GM21381 (cell line): Measurements from ENCODE around the gene SLC25A18.
"Not testable (repeated sequence)": the region's sequence is repeated elsewhere in the genome, so short reads cannot be mapped to it uniquely, and the experiment has no call there.

Experiments
- ATAC-seq: cut with Tn5 transposase; IDR thresholded peaks from one replicate; pipeline ENCODE4 v1.9.1; 2021; ENCODE audit warnings: mild to moderate bottlenecking, moderate library complexity; ENCODE audit not compliant: unreplicated experiment

Gene SLC25A18

DNA sequence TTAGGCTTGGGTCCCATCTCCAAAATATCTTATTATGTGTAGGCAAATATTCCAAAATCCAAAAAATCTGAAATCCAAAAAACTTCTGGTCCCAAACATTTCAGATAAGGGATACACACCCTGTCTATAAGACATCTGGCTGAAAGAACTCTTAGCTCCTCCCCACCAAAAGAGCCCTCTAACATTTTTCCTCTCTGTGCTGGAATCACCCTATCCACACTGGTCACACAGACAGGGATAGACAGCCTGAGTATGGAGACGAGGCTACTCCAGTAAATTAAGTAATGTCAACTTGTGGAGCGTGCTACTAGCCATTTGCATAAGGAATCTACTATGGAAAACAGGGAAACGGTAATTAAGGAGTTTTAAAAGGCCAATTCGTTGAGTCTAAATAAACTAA lies 40.4 kb downstream of the SLC25A18 start:
- no peak for ATAC-seq

DNA sequence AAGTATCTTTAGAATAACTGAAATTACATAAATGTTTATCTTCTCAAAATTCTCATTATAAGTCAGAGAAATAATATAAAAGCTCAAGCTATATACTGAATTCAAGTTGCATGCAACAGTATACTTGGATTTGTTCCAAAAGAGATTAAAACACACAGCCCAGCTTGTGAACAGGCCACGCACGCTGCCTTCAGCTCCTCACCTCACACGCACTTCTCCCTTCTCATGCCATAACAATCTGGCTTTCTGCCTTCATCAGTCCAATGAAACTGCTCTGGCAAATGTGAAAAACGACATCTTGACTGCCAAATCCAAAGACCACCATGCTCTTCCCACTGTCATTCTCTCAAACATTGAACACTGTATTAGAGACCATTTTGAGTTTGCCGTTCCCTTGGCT lies 43.2 kb downstream of the SLC25A18 start:
- ATAC-seq = no peak

DNA sequence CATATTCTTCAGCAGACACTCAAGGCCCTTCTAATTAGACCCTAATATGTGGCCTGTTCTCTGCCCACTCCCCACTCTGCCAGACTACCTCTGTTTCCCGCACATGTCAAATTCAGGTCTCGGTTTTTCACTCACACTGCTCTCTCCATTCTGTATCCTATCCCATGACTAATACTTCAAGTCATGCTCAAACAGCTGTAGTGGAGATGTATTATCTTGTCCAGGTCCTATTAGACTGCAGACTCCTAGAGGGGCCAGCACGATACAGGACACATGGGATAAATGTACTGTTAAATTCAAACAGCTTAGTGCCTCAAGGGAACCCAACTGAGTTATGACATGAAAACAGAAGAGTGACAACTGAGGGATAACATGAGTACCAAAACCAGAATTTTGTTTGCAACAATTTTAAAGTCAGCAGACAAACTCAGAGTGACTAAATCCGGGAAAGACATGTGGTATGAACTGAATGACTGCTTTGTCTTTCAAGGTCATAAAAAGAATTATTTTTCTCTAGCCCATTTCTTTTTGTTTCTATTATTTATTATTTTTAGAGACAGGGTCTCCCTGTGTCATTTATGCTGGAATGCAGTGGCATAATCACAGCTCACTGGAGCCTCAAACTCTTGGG lies 44.7 kb downstream of the SLC25A18 start:
- ATAC-seq = no peak

DNA sequence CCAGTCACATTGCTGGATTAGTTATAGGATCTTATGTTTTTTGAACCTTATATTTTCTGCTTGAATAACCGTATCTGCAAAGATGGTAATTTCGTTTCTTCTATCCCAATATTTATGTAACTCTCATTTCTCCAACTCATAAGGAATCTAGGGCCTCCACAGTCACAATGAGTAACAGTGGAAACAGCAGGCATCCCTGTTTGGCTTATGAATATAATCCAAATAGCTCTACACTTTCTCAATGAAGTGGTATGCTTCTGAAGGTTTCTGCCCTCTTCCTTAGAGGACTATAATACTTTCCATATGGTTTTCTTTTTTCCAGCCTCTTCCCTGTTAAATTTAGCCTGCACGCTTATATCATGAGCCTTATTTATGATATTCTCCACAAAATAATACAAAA lies 48.8 kb downstream of the SLC25A18 start:
- ATAC-seq = no peak

DNA sequence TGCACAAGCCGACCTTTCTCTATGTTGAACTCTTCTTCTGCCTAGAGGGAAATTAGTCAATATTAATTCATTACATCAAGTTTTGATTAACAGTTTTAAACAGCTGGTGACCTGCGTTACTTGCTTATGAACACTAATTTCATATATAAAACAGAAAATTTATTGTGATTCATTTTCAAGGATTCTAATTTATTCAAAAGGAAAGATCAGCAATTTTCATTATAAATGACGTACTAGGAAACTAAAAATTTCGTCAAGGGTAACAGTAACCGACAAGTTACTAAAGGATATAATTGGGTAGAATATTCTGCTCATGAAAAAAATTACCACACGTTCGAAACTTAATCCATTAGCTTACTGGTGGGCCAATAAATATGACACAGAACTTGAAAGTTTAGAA lies 50.0 kb downstream of the SLC25A18 start:
- no peak for ATAC-seq

DNA sequence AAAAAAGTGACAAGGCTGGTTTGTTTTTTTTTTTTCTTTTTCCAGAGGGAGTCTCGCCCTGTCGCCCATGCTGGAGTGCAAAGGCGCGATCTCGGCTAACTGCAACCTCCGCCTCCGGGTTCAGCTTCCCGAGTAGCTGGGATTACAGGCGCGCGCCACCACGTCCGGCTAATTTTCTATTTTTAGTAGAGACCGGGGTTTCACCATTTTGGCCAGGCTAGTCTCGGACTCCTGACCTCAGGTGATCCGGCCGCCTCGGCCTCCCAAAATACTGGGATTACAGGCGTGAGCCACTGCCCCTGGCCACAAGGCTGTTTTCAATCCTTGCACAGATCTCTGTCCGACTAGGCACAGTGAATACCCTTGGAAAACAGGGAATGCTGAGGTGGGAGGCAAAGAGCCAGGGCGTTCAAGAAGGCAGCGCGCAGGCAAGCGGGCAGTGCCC lies 64.7 kb downstream of the SLC25A18 start:
- ATAC-seq = no peak

DNA sequence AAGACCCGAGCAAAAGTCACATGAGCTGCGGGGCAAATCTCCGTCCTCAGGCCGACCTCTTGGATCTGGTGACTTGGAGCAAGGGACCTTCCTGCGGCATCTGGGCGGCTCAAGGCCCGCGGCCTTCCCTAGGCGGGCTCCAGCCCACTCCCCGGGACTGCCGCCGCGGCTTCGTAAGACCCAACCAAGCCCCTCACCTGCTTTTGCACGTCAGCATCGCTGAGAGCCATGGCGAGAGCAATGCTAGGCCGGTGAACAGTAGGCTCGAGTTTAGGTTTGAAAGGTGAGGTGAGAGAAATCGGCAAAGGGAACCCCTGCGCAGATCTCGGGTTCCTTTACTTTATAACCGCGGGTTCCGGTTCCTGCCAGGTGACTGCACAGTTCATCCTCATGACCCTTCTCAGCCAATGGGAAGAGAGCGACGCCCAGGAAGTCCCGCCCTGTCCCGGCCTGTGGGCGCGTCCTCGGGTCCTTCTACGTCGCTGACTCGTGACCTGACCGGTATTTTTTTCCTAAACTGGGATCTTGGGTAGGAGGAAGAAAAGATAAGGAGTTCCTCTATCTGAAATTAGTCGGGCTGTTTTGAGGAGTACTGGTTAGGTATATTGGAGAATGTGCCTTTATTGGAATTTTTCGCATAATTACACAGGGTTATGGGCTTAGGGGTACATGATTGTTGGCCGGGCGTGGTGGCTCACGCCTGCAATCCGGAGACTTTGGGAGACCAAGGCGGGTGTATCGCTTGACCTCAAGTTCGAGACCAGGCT lies 65.3 kb downstream of the SLC25A18 start, which contains the start of gene ATP6V1E1:
Gene ATP6V1E1, minus strand, starts transcription at position 344 of the 767 bp plus-strand sequence. Its CDS starts 114 bp downstream, at position 230.
- peak; percentile 98 for ATAC-seq

DNA sequence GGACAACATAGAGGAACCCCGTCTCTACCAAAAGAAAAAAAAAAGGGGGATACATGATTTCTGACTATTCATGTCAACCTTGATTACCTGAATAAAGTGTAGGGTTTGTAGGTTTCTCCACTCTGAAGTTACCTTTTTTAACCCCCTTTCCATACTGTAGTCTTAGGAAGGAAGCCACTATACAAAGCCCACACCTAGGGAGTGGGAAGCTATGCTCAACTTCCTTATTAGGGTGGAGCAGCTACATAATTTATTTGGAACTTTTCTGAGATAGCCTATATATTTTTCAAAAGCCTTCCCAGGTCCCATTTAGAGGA lies 65.8 kb downstream of the SLC25A18 start:
- peak; percentile 1 for ATAC-seq

DNA sequence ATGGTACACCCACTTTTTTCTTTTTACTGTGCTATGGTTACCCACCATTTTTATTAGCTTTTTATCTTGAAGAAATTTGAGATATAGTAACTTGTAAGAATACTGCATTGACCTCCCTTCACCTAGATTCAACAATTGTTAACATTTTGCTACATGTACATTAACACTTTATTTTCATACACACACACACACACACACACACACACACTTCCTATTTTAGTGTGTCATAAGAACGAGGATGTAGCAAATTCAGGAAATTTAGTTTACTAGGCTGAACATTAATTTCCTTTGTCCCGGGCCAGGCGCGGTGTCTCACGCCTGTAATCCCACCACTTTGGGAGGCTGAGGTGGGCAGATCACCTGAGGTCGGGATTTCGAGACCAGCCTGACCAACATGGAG lies 66.3 kb downstream of the SLC25A18 start:
- no peak for ATAC-seq

DNA sequence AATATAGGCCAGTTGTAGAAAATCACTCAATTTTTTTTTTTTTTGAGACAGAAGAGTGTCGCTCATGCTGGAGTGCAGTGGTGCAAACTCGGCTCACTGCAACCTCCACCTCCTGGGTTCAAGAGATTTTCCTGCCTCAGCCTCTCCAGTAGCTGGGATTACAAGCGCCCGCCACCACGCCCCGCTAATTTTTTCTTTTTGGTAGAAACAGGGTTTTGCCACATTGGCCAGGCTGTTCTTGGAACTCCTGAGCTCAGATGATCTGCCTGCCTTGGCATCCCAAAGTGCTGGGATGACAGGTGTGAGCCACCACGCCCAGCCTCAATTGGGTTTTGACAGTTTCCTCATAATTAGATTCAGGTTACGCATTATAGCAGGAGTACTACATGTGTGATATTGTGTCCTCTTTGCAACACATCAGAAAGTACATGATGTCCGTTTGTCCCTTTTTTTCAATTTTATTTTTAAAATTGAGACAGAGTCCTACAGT lies 67.8 kb downstream of the SLC25A18 start:
- no peak for ATAC-seq

DNA sequence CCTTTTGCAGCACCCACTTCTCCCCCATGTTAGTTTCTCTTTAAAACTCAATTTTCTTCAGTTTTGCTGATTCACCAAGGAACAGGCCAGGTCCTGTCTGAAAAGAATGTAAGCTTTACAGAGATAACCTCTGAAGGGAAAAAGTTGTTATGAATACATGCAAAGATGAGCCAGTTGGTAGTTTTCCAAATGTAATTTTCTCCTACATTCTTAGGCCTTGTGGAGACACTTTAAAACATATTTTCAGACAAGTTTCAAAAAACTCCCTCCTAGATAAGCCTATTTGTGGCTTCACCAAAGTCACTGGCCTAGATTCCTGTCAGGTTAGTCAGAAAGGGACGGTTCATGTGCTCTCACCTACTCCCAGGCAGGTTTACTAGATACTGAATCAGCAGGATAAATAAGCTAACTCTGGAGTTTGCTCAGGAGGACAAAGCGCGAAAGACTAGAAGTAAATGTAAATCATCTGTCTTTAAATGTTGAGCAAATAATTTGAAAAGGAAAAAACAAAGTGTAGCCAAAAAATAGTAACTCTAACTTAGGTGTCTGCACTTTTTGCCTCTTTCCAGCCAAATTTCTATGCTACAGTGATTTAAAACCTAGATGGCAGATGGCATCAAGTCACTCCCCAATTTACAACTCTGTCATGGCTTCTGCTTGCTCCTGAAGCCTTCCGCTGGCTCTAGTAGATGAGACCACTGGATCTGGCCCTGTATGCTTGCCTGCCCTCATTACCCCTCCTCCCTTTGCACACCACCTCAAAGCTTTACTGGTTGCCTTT lies 70.1 kb downstream of the SLC25A18 start:
- ATAC-seq = no peak

DNA sequence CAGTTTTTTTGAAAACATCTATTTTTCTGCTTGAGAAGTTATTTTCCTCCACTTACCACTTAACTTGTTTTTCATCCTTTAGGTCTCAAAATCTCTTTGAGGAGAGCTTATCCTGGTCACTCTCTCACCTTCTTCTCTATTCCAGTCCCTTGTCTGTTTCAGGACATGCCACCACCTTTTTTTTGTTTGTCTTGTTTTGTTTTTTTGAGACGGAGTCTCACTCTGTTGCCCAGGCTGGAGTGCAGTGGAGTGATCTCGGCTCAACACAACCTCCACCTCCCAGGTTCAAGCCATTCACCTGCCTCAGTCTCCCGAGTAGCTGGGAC lies 70.7 kb downstream of the SLC25A18 start:
- ATAC-seq = no peak

DNA sequence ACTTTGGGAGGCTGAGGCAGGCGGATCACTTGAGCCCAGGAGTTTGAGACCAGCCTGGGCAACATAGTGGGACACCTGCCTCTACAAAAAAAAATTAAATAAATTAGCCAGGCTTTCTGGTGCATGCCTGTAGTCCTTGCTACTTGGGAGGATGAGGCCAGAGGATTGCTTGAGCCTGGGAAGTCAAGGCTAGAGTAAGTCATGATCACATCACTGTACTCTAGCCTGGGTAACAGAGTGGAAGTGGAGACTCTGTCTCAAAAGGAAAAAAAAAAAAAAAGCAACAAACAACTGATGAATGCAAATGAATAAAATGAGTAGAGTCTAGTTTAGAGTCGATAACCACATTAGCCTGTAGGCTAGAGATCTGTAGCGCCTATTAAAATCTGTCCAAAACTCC lies 71.4 kb downstream of the SLC25A18 start:
- ATAC-seq = no peak

DNA sequence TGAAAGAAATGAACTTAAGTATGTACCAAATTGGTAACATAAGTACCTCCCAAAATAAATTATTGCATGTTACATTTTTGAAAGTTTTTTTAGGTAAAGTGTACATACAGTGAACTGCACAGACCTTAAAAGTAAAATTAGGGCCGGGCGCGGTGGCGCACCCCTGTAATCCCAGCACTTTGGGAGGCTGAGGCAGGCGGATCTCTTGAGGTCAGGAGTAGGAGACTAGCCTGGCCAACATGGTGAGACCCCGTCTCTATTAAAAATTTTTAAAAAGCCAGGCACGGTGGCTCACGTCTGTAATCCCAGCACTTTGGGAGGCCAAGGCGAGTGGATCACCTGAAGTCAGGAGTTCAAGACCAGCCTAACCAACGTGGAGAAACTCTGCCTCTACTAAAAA lies 73.6 kb downstream of the SLC25A18 start:
- ATAC-seq = not testable (repeated sequence)

DNA sequence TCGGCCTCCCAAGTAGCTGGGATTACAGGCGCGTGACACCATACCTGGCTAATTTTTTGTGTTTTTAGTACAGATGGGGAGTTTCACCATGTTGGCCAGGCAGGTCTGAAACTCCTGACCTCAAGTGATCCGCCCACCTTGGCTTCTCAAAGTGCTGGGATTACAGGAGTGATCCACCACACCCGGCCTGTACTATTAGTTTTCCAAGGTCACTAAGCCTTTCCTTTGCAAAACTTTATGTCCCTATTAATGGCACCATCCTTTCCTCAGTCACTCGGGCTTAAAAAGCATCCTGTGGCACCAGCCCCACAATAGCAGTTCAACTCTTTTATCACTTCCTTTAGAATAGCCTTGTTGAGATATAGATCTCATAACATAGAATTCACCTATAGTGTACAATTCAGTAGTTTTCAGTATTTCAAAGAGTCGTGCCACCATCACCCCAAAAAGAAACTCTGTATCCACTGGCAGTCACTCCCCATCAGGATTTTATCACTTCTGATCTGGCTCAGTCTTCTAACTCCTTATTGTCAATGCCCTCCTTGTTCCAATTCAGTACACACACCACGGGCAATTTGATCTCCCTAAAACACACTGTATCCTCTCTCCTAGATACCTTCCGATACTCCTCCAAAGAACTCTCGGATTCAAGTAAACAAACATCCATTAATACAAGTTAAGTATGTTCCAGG lies 74.3 kb downstream of the SLC25A18 start:
- no peak for ATAC-seq

DNA sequence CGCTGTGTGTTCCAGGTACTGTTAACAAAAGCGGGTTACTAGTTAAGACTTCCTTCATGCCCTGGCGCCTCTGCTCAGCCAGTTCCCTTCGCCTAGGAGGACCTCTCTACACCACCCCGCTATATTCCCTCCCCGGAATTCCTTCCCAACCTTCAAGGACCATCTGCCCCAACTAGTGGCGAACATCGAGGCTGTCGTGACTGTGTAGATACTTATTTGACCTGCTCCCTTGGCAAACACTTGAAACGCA lies 74.8 kb downstream of the SLC25A18 start:
- ATAC-seq = peak; percentile 27

DNA sequence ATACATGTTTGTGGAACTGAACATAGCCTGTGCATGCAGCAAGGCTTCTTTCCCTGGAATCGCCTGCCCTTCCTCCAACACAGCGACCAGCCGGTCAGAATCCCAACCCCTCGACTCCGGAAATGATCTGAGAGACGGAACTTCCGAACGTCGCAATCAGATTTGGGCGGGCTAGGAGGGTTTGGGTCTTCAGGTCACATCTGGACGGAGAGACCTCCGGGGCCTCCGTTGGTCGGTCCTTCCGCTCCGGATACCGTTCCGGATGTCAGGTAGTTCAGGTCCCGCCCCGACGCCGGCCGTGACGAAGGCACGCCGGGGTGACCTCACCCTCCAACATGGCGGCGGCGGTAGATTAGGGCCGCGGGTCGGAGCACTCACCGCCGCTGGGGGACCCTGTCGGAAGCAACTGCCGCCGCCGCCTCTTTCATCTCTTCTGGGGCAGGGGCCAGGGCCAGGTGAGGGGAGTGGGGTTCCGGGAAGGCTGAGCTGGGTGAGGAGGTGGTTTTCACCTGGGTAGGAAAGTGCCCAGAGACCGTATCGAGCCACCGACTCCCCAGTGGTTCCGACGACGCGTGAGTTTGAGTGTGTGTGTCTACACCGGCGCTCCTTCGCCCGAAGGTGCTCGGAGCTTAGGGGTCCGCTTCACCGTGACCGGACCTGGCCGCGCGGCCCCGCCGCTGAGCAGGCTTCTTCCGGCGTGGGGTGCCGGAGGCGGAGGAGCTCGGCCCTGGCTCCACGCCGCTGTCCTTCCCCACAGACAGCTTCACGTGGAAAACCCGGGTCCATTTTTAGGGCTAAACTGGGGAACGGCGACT lies 75.3 kb downstream of the SLC25A18 start, which contains the start of gene BCL2L13:
Gene BCL2L13, plus strand, starts transcription at position 326 of the 815 bp plus-strand sequence. CDS start 16,955 bp downstream, outside the sequence.
- ATAC-seq = peak; percentile 92

DNA sequence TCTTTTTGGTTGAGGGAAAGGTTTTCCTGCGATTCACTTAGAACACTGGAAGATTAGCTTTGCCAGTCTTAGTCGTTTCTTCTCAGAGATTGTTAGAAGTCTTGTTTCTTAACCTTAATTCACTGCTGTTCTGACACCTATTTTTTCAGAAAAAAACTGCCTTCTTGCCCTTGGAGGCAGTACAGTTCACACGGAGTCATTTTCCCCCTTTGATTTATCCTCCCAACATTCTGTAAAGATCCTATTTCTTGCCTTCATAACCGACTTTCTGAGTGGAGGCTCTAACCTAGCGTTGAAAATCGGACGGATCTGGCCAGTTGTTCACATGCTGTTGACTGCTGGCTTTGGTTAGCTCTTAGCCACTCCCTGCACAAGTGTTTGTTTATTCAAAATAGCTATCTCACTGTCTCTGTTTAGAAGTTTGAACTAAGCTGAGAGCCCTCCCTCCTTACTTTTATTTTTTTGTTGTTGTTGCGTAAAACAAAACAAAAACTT lies 76.0 kb downstream of the SLC25A18 start:
- ATAC-seq = no peak
